Activated CD8-positive, alpha-beta memory T cell treated with anti-CD3 and anti-CD28 coated beads, Interleukin-2, amount 50 U/mL, for 24 hours (primary cell): ENCODE results near the gene WDTC1.
A peak's percentile ranks its signal among the peaks of the same experiment; 100 is the strongest.

Source experiments
- DNase-seq: peaks from one replicate; pipeline ENCODE4 v3.0.0-alpha.2; 2020; ENCODE audit errors: extremely low read depth

The WDTC1 gene

GRCh38 chr1:27335506-27336422 is 101.3 kb downstream of the WDTC1 start:
- no peak for DNase-seq

- DNase-seq = no peak
Observed at GRCh38 chr1:27336756-27337155, 102.3 kb downstream of the WDTC1 start.

- DNase-seq = no peak
Observed at GRCh38 chr1:27338751-27339150, 104.3 kb downstream of the WDTC1 start.

GRCh38 chr1:27339213-27339612 is 104.8 kb downstream of the WDTC1 start:
- DNase-seq = no peak

- DNase-seq = no peak
Observed at GRCh38 chr1:27341525-27342252, 107.3 kb downstream of the WDTC1 start, which contains the start of gene SYTL1. Gene SYTL1 (plus strand): TSS chr1:27342022. CDS start chr1:27345335, 3,313 bp downstream.

- DNase-seq = no peak
Observed at GRCh38 chr1:27342391-27342777, 108.0 kb downstream of the WDTC1 start.

- peak; percentile 35 for DNase-seq
Observed at GRCh38 chr1:27342778-27343638, 108.6 kb downstream of the WDTC1 start.

- DNase-seq = no peak
Observed at GRCh38 chr1:27343639-27344025, 109.2 kb downstream of the WDTC1 start.

GRCh38 chr1:27345272-27345671 is 110.8 kb downstream of the WDTC1 start:
- DNase-seq = no peak

GRCh38 chr1:27346357-27346756 is 111.9 kb downstream of the WDTC1 start:
- no peak for DNase-seq

- DNase-seq = no peak
Observed at GRCh38 chr1:27346991-27347624, 112.7 kb downstream of the WDTC1 start.

GRCh38 chr1:27348861-27349783 is 114.7 kb downstream of the WDTC1 start:
- no peak for DNase-seq

- no peak for DNase-seq
Observed at GRCh38 chr1:27349784-27350662, 115.6 kb downstream of the WDTC1 start.

GRCh38 chr1:27350663-27351540 is 116.5 kb downstream of the WDTC1 start:
- DNase-seq = no peak

- DNase-seq = no peak
Observed at GRCh38 chr1:27351541-27352107, 117.2 kb downstream of the WDTC1 start.

- no peak for DNase-seq
Observed at GRCh38 chr1:27353166-27353565, 118.7 kb downstream of the WDTC1 start.

- DNase-seq = no peak
Observed at GRCh38 chr1:27353629-27354028, 119.2 kb downstream of the WDTC1 start.

GRCh38 chr1:27355683-27356082 is 121.3 kb downstream of the WDTC1 start:
- DNase-seq = no peak
